GM12874 (cell line): ENCODE results near the gene EYS.

Experiments
- CTCF ChIP-seq: IDR thresholded peaks from 2 replicates; pipeline ENCODE4 v1.5.1; 2011; ENCODE audit warnings: low read depth, mild to moderate bottlenecking, control low read depth, low read length, moderate library complexity; ENCODE audit not compliant: insufficient read depth

EYS gene

GRCh38 chr6:65157025-65157424 is 550.0 kb downstream of the EYS start:
- TF ChIP-seq CTCF, result no peak

GRCh38 chr6:65155083-65155482 is 551.9 kb downstream of the EYS start:
- no peak for TF ChIP-seq CTCF

- TF ChIP-seq CTCF, result no peak
Observed at GRCh38 chr6:65149841-65150240, 557.2 kb downstream of the EYS start.

- no peak for TF ChIP-seq CTCF
Observed at GRCh38 chr6:65148839-65149238, 558.2 kb downstream of the EYS start.

- no peak for TF ChIP-seq CTCF
Observed at GRCh38 chr6:65135567-65135966, 571.5 kb downstream of the EYS start.

GRCh38 chr6:65126667-65127066 is 580.4 kb downstream of the EYS start:
- no peak for TF ChIP-seq CTCF

GRCh38 chr6:65123521-65123920 is 583.5 kb downstream of the EYS start:
- TF ChIP-seq CTCF, result no peak
